ENCODE results near the gene MELTF. TPM values are rescaled to one million over a fixed set of nuclear protein-coding genes. Genes with fewer than 3 reads are reported as not detected.

The MELTF gene
- total RNA-seq, 6 experiments from 2014 or later: 0.42 to 5.3 (median 2.0) TPM

DNA sequence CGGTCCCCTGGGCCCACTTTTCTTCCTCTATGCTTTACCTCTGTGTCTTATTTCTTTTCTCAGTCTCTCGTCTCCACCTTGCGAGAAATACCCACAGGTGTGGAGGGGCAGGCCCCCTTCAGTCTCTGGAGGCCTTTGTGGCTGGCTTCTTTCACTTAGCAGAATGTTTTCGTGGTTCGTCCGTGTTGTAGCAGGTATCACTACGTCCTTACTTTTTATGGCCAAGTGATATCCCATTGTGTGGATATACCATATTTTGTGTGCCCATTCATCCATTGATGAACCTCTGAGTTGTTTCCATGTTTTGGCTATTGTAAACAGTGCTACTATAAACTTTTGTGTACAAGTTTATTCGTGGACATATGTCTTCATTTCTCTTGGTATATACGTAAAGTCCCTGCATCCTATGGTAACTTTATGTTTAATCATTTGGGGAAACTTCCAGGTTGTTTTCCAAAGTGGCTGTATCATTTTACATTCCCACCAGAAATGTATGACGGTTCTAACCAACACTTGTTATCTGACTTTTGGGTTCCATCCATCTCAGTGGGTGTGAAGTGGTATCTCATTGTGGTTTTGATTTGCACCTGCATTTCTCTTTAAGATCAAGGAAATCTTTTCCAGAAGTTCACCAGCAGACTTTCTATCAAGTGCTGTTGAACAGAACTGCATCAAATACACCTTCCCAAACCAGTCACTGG lies 66.5 kb downstream of the MELTF start:
- intact Hi-C loops (cut with DNase I): loop anchor here in 1 of 2 donors (10.0 kb wide), 1 partner anchor 118 kb away; no protein-coding TSS in a partner anchor
- ATAC-seq (no peak), DNase-seq (no peak)
- no peaks in the 10 kb centered on the region for H3K36me3 ChIP-seq
- no peak for TF ChIP-seq POLR2A (IDR thresholded peaks at IDR 0.05)
- TF ChIP-seq, protein P1, sequence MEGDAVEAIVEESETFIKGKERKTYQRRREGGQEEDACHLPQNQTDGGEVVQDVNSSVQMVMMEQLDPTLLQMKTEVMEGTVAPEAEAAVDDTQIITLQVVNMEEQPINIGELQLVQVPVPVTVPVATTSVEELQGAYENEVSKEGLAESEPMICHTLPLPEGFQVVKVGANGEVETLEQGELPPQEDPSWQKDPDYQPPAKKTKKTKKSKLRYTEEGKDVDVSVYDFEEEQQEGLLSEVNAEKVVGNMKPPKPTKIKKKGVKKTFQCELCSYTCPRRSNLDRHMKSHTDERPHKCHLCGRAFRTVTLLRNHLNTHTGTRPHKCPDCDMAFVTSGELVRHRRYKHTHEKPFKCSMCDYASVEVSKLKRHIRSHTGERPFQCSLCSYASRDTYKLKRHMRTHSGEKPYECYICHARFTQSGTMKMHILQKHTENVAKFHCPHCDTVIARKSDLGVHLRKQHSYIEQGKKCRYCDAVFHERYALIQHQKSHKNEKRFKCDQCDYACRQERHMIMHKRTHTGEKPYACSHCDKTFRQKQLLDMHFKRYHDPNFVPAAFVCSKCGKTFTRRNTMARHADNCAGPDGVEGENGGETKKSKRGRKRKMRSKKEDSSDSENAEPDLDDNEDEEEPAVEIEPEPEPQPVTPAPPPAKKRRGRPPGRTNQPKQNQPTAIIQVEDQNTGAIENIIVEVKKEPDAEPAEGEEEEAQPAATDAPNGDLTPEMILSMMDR (IDR thresholded peaks at IDR 0.05): no peak
- H3K27me3 ChIP-seq: no peaks in the 10 kb centered on the region
- 93% methylated on average over 10 of the region's 10 CpGs for WGBS (ENCODE audit: insufficient coverage, low coverage, low lambda C conversion rate, missing lambda C conversion rate)
- H3K4me3 ChIP-seq: no peak overlapping the region
- H3K27ac ChIP-seq: no peak overlapping the region
- no peaks in the 10 kb centered on the region for H3K9me3 ChIP-seq
- peaks cover 0 to 4% (median 0%) of the 10 kb centered on the region in 4 donors for H3K4me1 ChIP-seq

DNA sequence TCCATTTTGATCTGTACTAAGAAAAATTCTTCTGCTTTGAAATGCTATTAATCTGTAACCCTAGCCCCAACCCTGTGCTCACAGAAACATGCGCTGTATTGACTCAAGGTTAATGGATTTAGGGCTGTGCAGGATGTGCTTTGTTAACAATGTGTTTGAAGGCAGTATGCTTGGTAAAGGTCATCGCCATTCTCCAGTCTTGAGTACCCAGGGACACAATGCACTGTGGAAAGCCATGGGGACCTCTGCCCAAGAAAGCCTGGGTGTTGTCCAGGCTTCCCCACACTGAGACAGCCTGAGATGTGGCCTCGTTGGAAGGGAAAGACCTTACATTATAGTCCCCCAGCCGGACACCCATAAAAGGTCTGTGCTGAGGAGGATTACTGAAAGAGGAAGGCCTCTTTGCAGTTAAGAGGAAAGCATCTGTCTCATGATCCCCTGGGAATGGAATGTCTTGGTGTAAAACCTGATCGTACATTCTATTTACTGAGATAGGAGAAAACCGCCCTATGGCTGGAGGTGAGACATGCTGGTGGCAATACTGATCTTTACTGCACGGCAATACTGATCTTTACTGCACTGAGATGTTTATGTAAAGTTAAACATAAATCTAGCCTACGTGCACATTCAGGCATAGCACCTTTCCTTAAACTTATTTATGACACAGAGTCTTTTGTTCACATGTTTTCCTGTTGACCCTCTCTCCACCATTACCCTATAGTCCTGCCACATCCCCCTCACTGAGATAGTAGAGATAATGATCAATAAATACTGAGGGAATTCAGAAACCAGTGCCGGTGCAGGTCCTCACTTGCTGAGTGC lies 67.3 kb downstream of the MELTF start:
- Histone ChIP-seq H3K27me3 (no peaks in the 10 kb centered on the region), H3K27ac (no peak overlapping the region), H3K36me3 (no peaks in the 10 kb centered on the region), H3K9me3 (no peaks in the 10 kb centered on the region), H3K4me3 (no peak overlapping the region), H3K4me1 (no peaks in the 10 kb centered on the region)
- DNase-seq: no peak
- TF ChIP-seq, protein P1 (IDR thresholded peaks at IDR 0.05): no peak
- no peak for TF ChIP-seq POLR2A (IDR thresholded peaks at IDR 0.05)
- no peak for ATAC-seq
- 73% methylated on average over 8 of the region's 9 CpGs for WGBS (ENCODE audit: insufficient coverage, low coverage, low lambda C conversion rate, missing lambda C conversion rate)
- intact Hi-C loops (cut with DNase I): loop anchor here in 1 of 2 donors (10.0 kb wide), 1 partner anchor 118 kb away; no protein-coding TSS in a partner anchor

GRCh38 chr3:196954832-196955231 lies 74.8 kb downstream of the MELTF start:
- TF ChIP-seq, protein P1 (IDR thresholded peaks at IDR 0.05): no peak
- TF ChIP-seq POLR2A (IDR thresholded peaks at IDR 0.05): no peak
- 87% methylated on average over 7 of the region's 7 CpGs for WGBS (ENCODE audit: insufficient coverage, low coverage, low lambda C conversion rate, missing lambda C conversion rate)
- H3K4me3 ChIP-seq: no peak overlapping the region

More at GRCh38 chr3:196954832-196955231, 74.8 kb downstream of the MELTF start:
- Histone ChIP-seq H3K27ac (no peak overlapping the region), H3K27me3 (no peaks in the 10 kb centered on the region), H3K36me3 (no peaks in the 10 kb centered on the region), H3K9me3 (no peaks in the 10 kb centered on the region), H3K4me1 (no peaks in the 10 kb centered on the region)
- no peak for DNase-seq
- intact Hi-C loops (cut with DNase I): no loop called here
- ATAC-seq: no peak

Other genes with a start within 250 kb of the MELTF start
- gene SENP5, start 161.9 kb downstream of the MELTF start, total RNA-seq: 10 to 100 TPM; 13.0 to 21.9 (median 15.3) TPM
- 10 to 100 TPM; 12.9 to 24.6 (median 19.1) TPM for gene NCBP2, start 87.3 kb downstream of the MELTF start, total RNA-seq
- 1 to 10 TPM; 1.2 to 2.8 (median 2.4) TPM for gene PIGZ, start 61.0 kb downstream of the MELTF start, total RNA-seq

All from right lobe of liver (tissue), 6 donors.